Measurements from ENCODE around the gene TOP1. TPM values are rescaled to one million over a fixed set of nuclear protein-coding genes. Genes with fewer than 3 reads are reported as not detected.

Gene TOP1
- total RNA-seq, 1 experiment from 2014 or later: 14.3 TPM

DNA sequence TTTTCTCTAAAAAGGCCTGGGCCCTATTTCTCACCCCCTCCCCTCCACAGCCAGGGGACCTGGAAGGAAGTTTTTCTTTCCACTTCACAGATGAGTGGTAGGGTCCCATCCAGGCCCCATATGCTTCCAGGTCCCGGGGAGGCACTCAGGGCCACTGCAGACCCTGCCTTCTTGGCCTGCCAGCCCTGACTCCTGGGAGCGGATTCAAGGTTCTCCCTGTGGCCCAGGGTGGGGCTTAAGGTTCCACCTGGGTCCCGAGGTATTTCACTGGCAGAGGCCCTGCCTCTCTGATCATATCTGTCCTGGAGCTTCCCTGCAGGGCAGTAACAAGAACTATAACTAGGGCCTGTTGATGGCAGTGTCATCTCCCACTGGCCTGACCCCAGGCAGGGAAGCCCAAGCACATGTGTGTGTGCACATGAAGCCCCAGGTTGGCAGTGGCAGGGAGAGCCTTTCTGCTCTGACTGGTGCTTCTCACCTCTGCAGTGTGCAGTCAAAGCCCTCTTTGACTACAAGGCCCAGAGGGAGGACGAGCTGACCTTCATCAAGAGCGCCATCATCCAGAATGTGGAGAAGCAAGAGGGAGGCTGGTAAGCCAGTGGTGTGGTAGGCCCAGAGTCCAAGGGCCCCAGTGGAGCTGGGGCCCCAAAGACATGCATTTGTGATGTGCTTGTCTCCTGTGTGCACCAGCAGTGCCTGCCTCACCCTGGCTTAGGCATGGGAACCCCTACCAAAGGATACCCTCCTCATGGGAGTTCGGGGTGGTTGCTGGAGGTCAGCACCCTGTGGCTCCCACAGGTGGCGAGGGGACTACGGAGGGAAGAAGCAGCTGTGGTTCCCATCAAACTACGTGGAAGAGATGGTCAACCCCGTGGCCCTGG, 139.9 kb downstream of the TOP1 start:
- no peak for DNase-seq (ENCODE audit: low spot score)

- no peak for DNase-seq (ENCODE audit: low spot score)
These were observed 140.6 kb downstream of the TOP1 start for GRCh38 chr20:41169162-41169690.

DNA sequence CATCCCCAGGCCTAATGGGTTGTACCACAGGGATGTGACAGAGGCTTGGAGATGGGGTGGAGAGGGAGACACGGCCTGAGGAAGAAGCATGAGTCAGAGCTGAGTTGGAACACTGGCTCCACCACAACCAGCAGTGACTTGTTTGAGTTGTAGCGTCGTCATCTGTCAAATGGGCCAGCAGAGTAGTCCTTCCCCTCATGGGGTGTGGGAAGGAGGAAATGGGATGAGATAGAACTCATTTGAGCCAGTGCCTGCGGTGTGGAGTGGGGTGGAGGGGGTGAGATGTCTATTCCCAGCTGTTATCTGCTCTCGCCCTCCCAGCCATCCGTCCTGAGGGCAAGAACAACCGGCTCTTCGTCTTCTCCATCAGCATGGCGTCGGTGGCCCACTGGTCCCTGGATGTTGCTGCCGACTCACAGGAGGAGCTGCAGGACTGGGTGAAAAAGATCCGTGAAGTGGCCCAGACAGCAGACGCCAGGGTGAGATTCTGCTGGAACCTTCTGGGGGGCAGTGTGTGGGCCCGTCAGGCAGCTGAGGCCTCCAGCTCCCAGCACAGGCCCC, 141.2 kb downstream of the TOP1 start:
- no peak for DNase-seq (ENCODE audit: low spot score)

GRCh38 chr20:41170386-41171105, 141.9 kb downstream of the TOP1 start:
- DNase-seq (ENCODE audit: low spot score): no peak

- DNase-seq (ENCODE audit: low spot score): no peak
These were observed 143.2 kb downstream of the TOP1 start for GRCh38 chr20:41171736-41172295.

DNA sequence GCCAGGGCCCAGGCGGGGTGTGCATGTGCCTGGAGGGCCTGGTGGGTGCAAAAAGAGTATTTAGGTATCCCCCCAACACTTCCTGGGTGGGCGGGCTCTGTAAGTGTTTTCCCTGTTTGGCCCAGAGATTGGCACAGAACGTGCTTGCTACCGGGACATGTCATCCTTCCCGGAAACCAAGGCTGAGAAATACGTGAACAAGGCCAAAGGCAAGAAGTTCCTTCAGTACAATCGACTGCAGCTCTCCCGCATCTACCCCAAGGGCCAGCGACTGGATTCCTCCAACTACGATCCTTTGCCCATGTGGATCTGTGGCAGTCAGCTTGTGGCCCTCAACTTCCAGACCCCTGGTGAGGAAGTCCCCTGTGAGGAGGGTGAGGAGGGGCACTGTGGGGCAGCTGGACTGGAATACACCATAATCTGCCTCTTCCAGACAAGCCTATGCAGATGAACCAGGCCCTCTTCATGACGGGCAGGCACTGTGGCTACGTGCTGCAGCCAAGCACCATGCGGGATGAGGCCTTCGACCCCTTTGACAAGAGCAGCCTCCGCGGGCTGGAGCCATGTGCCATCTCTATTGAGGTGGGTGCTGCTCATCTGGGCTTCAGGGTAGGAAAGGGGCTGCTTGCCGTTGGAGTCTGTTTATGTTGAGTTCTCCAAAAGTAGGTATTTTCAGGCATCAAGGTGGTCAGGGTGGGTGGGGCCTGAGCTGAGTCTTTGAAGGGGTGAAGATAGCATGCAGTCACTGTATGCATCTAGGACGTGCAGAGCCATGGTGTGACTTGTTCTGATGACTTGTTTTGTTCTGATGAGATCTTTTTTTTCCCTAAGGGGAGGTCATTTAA, 143.9 kb downstream of the TOP1 start:
- DNase-seq (ENCODE audit: low spot score): no peak

- DNase-seq (ENCODE audit: low spot score): peak; percentile 42
These were observed 144.6 kb downstream of the TOP1 start for GRCh38 chr20:41173161-41173721.

DNA sequence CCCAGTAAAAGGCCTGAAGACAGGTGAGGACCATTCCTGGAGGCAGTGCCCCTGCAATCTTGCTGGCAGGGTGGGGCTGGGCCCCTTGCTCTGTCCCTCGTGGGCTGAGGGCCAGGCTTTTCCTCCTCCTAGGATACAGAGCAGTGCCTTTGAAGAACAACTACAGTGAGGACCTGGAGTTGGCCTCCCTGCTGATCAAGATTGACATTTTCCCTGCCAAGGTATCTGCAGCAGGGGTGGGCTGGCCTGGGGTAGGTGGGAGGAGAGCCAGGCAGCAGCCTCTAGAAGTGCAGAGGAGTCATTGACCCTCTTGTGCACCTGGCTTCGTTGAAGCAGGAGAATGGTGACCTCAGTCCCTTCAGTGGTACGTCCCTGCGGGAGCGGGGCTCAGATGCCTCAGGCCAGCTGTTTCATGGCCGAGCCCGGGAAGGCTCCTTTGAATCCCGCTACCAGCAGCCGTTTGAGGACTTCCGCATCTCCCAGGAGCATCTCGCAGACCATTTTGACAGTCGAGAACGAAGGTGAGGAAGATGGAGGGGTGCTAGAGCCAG, 145.2 kb downstream of the TOP1 start:
- DNase-seq (ENCODE audit: low spot score): no peak

Other genes starting within 250 kb of the TOP1 start
- gene PLCG1, start 108.7 kb downstream of the TOP1 start, total RNA-seq (2014; rRNA removed; shearing (Covaris generic)): 19.6 and 29.3 TPM in 2 replicates

All from H4 (cell line).